Activated T-helper 2 cell treated with anti-CD3 and anti-CD28 coated beads, Interferon-gamma antibody, Interleukin-2, Interleukin-4, amounts not matched to agents 10 μg/mL and 5 μg/mL and 100 μg/mL, durations not matched to agents 14 hours and 24 hours and 36 hours (primary cell): ENCODE results near the gene BMI1. TPM values are rescaled to one million over a fixed set of nuclear protein-coding genes. Genes with fewer than 3 reads are reported as not detected.

Experiments
- DNase-seq: peaks from one replicate; pipeline ENCODE4 v3.0.0; 2021; ENCODE audit warnings: low spot score
- H3K27ac Mint-ChIP-seq: one replicate; pipeline ENCODE4 v1.8.0; 2021; ENCODE audit warnings: mixed read lengths
- H3K27me3 Mint-ChIP-seq: one replicate; pipeline ENCODE4 v1.8.0; 2021; ENCODE audit warnings: low read depth, mixed read lengths
- H3K36me3 Mint-ChIP-seq: one replicate; pipeline ENCODE4 v1.8.0; 2021; ENCODE audit warnings: low read depth, mixed read lengths
- H3K4me1 Mint-ChIP-seq: one replicate; pipeline ENCODE4 v1.8.0; 2021; ENCODE audit warnings: low read depth, mixed read lengths
- H3K4me3 Mint-ChIP-seq: one replicate; pipeline ENCODE4 v1.8.0; 2021; ENCODE audit warnings: low read depth, mild to moderate bottlenecking, moderate library complexity, mixed read lengths
- H3K9me3 Mint-ChIP-seq: one replicate; pipeline ENCODE4 v1.8.0; 2021; ENCODE audit warnings: mixed read lengths
- intact Hi-C: fragments of 100-400 bp; cut with micrococcal nuclease; formaldehyde crosslinking; loops from one replicate; pipeline ENCODE4 v1.15.1; 2023
- total RNA-seq: library from RNA; stranded (reverse); gene quantifications from 2 replicates; pipeline ENCODE4 v1.2.3, GENCODE V29; 2022

BMI1 gene
- total RNA-seq, 1 donor from 2014 or later: 69.0 TPM

DNA sequence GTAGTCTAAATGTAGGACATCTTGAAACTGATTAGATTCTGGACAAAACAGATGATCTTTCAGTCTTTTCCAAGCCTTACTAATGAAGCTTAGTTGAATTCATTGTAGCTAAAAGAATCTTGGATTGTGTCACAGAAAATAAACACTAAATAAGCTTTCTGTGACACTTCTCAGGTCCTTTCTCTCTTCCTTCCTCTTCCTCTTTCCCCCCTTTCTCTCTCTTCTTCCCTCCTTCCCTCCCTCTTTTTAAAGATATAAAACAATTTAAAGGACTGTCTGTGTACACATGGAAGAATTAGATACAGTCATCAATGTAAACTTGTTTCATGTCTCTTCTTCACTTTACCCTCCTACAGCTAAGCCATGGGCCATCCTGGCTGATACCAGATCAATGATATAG lies 10.0 kb upstream of the BMI1 start:
- H3K27ac Mint-ChIP-seq: no peak overlapping the region
- DNase-seq: no peak
- intact Hi-C loops: loop anchor here (10.0 kb wide), 1 partner anchor 374 kb away; no protein-coding TSS in a partner anchor

DNA sequence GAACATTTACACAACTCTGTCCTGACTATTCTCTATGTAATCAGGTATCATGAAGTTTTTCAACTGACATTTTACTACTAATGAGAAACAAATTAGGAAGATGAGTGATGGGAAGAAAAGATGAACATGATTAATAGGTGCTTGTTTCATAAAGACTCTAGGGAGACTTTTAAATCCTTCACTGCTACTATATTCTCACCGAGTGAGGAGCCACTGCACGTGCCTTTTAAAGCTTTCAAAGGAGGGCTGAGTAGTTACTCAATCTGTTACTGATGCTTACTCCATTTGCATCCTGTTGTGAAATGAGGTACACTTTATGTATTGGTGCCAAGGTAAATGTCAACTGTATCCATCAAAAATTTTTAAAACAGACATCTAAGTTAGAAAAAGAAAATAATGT lies 6.0 kb upstream of the BMI1 start:
- DNase-seq: no peak
- peaks cover 21% of the 10 kb centered on the region for H3K36me3 Mint-ChIP-seq
- peak overlapping the region; percentile 84 for H3K4me3 Mint-ChIP-seq
- H3K27me3 Mint-ChIP-seq: peaks cover 1% of the 10 kb centered on the region
- H3K9me3 Mint-ChIP-seq: no peaks in the 10 kb centered on the region
- intact Hi-C loops: loop anchor here (5.0 to 10.0 kb wide), 3 partner anchors 370 to 798 kb away; partner anchors contain the start of gene MLLT10
- peak overlapping the region; percentile 88 for H3K27ac Mint-ChIP-seq
- peaks cover 36% of the 10 kb centered on the region for H3K4me1 Mint-ChIP-seq

More for the DNA sequence above, 10.0 kb upstream of the BMI1 start:
- H3K4me3 Mint-ChIP-seq: no peak overlapping the region
- H3K36me3 Mint-ChIP-seq: no peaks in the 10 kb centered on the region
- H3K4me1 Mint-ChIP-seq: peaks cover 29% of the 10 kb centered on the region
- H3K27me3 Mint-ChIP-seq: no peaks in the 10 kb centered on the region
- no peaks in the 10 kb centered on the region for H3K9me3 Mint-ChIP-seq

DNA sequence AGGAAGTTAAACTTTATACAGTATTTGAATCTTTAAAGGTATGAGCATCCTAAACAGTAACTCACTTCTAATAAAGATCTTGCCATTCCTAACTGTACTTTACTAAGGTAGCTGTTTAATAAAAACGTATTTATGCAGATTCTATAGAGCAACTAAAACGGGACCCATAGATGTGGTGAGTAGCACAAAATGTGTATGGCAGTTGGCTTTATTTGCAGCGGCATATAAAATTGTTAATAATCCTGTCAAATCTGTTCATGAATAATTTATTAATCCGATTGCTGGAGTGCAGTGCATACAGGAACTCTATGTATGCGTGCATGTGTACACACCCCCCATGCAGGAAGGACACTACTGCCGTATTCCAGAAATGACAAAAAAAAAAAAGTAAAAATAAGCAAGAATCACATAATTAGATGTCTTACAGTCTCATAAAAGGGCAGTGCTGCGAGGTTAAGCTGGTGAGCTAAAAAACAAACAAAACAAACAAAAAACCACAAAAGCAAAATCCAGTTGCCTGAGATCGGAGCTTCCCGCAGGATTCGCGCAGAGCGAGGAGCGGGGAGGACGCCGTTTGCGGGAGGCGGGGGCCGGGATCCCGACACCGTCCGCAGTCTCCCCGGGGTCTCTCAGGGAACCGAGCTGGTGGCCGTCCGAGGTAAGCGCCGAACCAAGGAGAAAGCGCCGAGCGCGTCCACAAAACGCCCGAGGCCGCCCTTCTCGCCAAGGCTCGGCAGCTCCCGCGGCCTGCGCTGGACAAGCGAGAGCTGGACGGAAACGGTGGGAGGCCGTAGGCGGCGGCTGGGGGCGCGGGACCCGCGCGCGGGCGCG lies 5.2 kb upstream of the BMI1 start:
- H3K9me3 Mint-ChIP-seq: no peaks in the 10 kb centered on the region
- intact Hi-C loops: loop anchor here (1.0 to 10.0 kb wide), 6 partner anchors 7 to 798 kb away; partner anchors contain the start of gene MLLT10
- peaks cover 25% of the 10 kb centered on the region for H3K36me3 Mint-ChIP-seq
- peak overlapping the region; percentile 84 for H3K4me3 Mint-ChIP-seq
- H3K27me3 Mint-ChIP-seq: peaks cover 1% of the 10 kb centered on the region
- no peak for DNase-seq
- H3K4me1 Mint-ChIP-seq: peaks cover 40% of the 10 kb centered on the region
- peak overlapping the region; percentile 88 for H3K27ac Mint-ChIP-seq

DNA sequence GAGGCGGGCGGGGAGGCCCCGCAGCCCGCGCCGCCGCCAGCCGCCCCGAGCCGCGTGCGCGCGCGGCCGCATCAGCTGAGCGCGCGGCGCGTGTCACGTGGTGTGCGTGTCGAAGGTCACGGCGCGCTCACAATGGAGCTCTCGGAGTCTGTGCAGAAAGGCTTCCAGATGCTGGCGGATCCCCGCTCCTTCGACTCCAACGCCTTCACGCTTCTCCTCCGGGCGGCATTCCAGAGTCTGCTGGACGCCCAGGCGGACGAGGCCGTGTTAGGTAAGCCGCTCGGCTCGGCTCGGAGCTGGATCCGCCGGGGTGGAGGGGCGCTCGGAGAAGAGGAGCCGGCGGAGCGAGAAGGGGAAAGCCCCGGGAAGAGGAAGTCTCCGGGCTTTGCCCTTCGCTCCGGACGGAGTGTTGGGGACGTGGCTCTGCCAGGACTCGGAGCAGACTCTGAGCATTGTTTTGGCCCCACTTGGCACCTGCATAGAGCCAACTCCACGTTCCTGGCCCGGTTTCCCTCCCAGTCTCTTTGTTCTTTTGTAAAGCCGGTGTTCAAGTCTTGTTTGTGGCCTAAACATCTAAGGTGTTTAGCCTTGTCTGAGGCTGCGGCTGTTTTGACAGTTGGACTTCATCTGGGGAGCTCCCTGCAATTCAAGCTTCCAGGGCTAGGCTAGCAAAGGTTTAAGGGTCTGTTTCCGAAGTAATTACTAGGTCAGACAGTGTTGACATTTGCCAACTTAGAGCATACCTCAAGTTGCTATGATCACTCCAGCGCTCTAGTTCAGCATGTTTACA lies 4.4 kb upstream of the BMI1 start, which contains the start of gene COMMD3:
COMMD3 (plus strand) TSS at position 103 of the 790 bp plus-strand sequence; CDS start at position 133, 30 bp downstream.
- peak within 1 kb of the TSS; percentile 88 for H3K4me3 Mint-ChIP-seq
- peaks cover 40% of the 10 kb centered on the region for H3K4me1 Mint-ChIP-seq
- no peaks in the 10 kb centered on the region for H3K9me3 Mint-ChIP-seq
- intact Hi-C loops: loop anchor here (1.0 to 10.0 kb wide), 7 partner anchors 8 to 799 kb away; partner anchors contain the start of gene MLLT10
- H3K27ac Mint-ChIP-seq: peak within 1 kb of the TSS; percentile 88
- peaks cover 25% of the 10 kb centered on the region for H3K36me3 Mint-ChIP-seq
- DNase-seq: peak; percentile 79
- peaks cover 1% of the 10 kb centered on the region for H3K27me3 Mint-ChIP-seq

DNA sequence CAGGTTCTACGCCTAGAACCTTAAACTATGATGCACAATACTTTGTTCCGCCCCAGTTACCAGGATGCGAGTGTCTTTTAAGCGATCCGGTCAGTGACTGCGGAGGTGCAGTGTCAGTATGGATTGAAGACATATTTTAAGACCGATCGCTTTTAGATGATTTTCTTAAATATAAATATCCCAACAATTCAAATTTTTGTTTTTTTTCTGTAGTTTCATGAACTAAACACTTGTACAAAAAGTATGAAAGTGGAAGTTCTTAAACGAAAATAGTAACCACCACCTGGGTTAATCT lies 3.9 kb upstream of the BMI1 start:
- Mint-ChIP-seq H3K36me3 (peaks cover 25% of the 10 kb centered on the region), H3K4me3 (peak overlapping the region; percentile 88), H3K27me3 (peaks cover 2% of the 10 kb centered on the region), H3K27ac (peak overlapping the region; percentile 86), H3K9me3 (no peaks in the 10 kb centered on the region), H3K4me1 (peaks cover 38% of the 10 kb centered on the region)
- intact Hi-C loops: loop anchor here (1.0 to 10.0 kb wide), 4 partner anchors 88 to 800 kb away; partner anchors contain the start of gene MLLT10
- DNase-seq: no peak

DNA sequence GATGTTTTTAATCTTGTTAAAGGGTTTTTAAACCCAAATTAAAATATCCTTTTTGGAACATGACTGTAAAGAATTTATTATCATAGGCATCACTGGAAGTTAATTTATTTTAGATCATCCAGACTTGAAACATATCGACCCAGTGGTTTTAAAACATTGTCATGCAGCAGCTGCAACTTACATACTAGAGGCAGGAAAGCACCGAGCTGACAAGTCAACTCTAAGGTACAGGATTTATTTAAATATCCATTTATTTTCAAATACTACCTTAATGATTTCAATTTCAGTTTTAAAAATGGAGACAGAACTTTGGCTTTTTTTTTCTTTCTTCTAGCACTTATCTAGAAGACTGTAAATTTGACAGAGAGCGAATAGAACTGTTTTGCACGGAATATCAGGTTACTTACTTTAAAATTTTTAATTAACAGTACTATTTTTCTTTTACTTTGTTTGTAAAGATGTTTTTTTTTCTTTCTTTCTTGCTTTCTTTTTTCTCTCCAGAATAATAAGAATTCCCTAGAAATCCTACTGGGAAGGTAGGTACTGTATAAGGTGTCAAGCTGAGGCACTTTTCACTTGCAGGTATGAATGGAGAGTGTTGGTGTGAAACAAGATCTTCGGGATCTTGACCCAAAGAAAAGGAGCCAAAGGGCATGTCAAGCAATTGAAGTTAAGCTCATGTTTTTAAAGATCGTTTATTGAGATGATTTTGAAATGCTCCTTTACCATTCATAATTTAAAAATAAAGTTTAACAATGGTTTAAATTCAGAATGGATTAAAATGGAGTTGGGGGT lies 2.9 kb upstream of the BMI1 start:
- H3K4me1 Mint-ChIP-seq: peaks cover 46% of the 10 kb centered on the region
- peaks cover 12% of the 10 kb centered on the region for H3K27me3 Mint-ChIP-seq
- H3K4me3 Mint-ChIP-seq: peak overlapping the region; percentile 88
- no peaks in the 10 kb centered on the region for H3K9me3 Mint-ChIP-seq
- peaks cover 33% of the 10 kb centered on the region for H3K36me3 Mint-ChIP-seq
- intact Hi-C loops: loop anchor here (1.0 to 10.0 kb wide), 4 partner anchors 89 to 801 kb away; partner anchors contain the start of gene MLLT10
- no peak for DNase-seq
- H3K27ac Mint-ChIP-seq: peak overlapping the region; percentile 38

DNA sequence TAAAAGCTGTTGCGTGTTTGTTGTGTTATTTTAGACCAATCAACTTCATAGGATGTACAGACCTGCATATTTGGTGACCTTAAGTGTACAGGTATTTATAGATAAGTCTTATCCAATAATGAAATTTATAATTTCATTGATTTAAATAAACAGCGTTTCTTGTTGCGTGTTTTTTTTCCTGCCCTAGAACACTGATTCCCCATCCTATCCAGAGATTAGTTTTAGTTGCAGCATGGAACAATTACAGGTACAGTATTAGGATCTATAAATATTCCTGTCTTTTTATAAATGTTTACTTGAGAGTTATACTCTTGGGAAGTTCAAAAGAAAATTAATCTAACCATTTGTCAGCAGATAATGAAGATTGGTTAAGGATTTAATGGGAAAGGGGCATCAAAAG lies 2.1 kb upstream of the BMI1 start:
- no peak for DNase-seq
- intact Hi-C loops: loop anchor here (5.0 to 10.0 kb wide), 3 partner anchors 366 to 801 kb away; partner anchors contain the start of gene MLLT10
- H3K27ac Mint-ChIP-seq: no peak overlapping the region
- H3K36me3 Mint-ChIP-seq: peaks cover 41% of the 10 kb centered on the region
- no peaks in the 10 kb centered on the region for H3K9me3 Mint-ChIP-seq
- peak overlapping the region; percentile 57 for H3K4me3 Mint-ChIP-seq
- peaks cover 53% of the 10 kb centered on the region for H3K4me1 Mint-ChIP-seq
- H3K27me3 Mint-ChIP-seq: peaks cover 19% of the 10 kb centered on the region

DNA sequence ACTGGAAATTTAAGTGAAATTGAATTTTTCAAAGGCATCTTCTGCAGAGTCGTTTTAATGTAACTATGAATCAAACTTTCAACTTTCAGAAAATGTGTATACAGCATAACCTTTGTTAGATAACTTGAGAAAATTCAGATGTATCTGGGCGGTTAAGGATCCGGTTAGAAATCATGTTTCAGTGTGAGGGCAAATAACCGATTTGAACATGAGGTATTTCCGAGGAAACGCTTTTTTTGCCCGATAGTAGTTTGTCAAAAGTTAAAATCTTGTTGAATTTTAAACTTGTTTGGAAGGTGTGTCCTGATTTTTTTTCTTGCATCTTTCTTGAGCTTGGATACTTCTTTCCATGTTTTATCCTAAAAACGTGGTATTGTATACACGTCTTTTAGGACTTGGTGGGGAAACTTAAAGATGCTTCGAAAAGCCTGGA lies 1.3 kb upstream of the BMI1 start:
- Mint-ChIP-seq H3K27me3 (peaks cover 25% of the 10 kb centered on the region), H3K27ac (peak overlapping the region; percentile 92), H3K36me3 (peaks cover 49% of the 10 kb centered on the region), H3K4me3 (peak overlapping the region; percentile 85), H3K4me1 (peaks cover 60% of the 10 kb centered on the region), H3K9me3 (no peaks in the 10 kb centered on the region)
- intact Hi-C loops: loop anchor here (5.0 to 10.0 kb wide), 3 partner anchors 365 to 802 kb away; partner anchors contain the start of gene MLLT10
- no peak for DNase-seq

DNA sequence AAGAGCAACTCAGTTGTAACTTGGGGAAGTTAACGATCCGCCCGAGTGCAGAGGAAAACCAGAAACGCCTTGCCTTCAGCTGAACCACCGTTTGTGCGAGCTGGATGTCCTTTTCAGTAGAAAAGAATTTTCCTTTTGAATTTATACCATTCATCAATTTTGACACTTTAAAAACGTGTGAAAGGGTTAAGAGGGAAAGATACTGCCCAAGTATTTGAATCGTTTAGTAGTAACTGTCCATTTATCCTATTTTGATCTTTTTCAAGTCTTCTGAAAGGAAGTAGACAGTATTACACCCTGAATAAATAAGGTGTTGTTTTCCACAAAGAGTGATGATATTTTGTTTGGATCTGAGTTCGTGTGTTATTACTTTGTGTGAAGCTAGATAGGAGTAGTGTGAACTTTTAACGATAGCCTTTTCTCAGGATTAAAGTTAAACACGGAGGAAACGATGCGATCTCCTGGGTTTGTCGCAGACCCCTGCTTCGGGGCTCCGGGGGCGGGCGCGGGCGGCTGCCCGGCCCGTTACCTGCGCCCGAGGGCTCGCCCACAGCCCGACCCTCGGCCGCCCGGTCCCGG lies 830 bp upstream of the BMI1 start:
- peak overlapping the region; percentile 92 for H3K27ac Mint-ChIP-seq
- peaks cover 53% of the 10 kb centered on the region for H3K36me3 Mint-ChIP-seq
- intact Hi-C loops: loop anchor here (2.0 to 10.0 kb wide), 6 partner anchors 117 to 803 kb away; partner anchors contain the start of genes DNAJC1, MLLT10 and PIP4K2A
- peaks cover 28% of the 10 kb centered on the region for H3K27me3 Mint-ChIP-seq
- H3K4me1 Mint-ChIP-seq: peaks cover 61% of the 10 kb centered on the region
- no peaks in the 10 kb centered on the region for H3K9me3 Mint-ChIP-seq
- DNase-seq: no peak
- peak overlapping the region; percentile 85 for H3K4me3 Mint-ChIP-seq

DNA sequence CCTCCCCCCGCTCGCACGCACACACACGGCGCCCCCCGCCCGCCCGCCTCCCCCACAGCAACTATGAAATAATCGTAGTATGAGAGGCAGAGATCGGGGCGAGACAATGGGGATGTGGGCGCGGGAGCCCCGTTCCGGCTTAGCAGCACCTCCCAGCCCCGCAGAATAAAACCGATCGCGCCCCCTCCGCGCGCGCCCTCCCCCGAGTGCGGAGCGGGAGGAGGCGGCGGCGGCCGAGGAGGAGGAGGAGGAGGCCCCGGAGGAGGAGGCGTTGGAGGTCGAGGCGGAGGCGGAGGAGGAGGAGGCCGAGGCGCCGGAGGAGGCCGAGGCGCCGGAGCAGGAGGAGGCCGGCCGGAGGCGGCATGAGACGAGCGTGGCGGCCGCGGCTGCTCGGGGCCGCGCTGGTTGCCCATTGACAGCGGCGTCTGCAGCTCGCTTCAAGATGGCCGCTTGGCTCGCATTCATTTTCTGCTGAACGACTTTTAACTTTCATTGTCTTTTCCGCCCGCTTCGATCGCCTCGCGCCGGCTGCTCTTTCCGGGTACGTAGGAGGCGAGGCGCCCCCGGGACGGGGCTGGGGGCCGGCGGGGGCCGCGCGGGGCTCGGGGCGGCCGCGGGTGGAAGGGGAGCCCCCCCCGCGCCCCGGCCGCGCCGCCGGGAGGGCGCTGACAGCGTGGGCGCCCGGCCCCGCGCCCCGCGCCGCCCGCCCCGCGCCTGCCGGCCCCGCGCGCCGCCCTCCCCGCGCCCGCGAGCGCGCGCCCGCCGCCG lies 441 bp downstream of the BMI1 start:
- no peaks in the 10 kb centered on the region for H3K9me3 Mint-ChIP-seq
- peak; percentile 62 for DNase-seq
- peak overlapping the region; percentile 80 for H3K4me3 Mint-ChIP-seq
- H3K36me3 Mint-ChIP-seq: peaks cover 59% of the 10 kb centered on the region
- intact Hi-C loops: loop anchor here (1.0 to 5.0 kb wide), 4 partner anchors 92 to 391 kb away; partner anchors contain the start of genes DNAJC1 and PIP4K2A
- peaks cover 28% of the 10 kb centered on the region for H3K27me3 Mint-ChIP-seq
- H3K4me1 Mint-ChIP-seq: peaks cover 59% of the 10 kb centered on the region
- peak overlapping the region; percentile 87 for H3K27ac Mint-ChIP-seq
